ENCODE results near the gene RNF7. TPM values are rescaled to one million over a fixed set of nuclear protein-coding genes. Genes with fewer than 3 reads are reported as not detected.
"Not testable (repeated sequence)": the region's sequence is repeated elsewhere in the genome, so short reads cannot be mapped to it uniquely, and the experiment has no call there.

The RNF7 gene
- total and polyA plus RNA-seq, 2 of the 13 experiments (the other 11 are each of a cell fraction or from before 2014, with no cell fraction given), result 66.4 to 94.7 TPM

DNA sequence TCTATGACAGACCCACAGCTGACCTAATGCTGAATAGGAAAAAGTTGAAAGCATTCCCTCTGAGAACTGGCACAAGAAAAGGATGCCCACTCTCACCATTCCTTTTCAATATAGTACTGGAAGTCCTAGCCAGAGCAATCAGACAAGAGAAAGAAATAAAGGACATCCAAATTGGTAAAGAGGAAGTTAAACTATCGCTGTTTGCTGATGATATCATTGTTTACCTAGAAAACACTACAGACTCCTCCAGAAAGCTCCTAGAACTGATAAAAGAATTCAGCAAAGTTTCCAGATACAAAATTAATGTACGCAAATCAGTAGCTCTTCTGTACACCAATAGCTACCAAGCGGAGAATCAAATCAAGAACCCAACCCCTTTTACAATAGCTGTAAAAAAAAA lies 34.7 kb upstream of the RNF7 start:
- H4K20me1 ChIP-seq (ENCODE audit: insufficient read depth, low read length); ATAC-seq; in situ Hi-C loops (cut with HindIII; ENCODE audit: extremely low pct_ligation_motif_present, low pct_unique_long_range_greater_than_20kb); intact Hi-C loops (cut with micrococcal nuclease; ENCODE audit: unreplicated experiment); H2AFZ ChIP-seq (ENCODE audit: low read length); DNase-seq (ENCODE audit: low spot score); H3K4me1 ChIP-seq (ENCODE audit: insufficient read depth, low read length); H3K36me3 ChIP-seq (replicated peaks in 1 of 2; ENCODE audit: control insufficient read depth in 1 of 2, insufficient read depth in 2 of 2, low read length in 2 of 2); FAIRE-seq; H3K4me3 ChIP-seq (replicated peaks in 1 of 3; ENCODE audit: insufficient read depth in 1 of 3, low read depth in 2 of 3, low read length in 3 of 3); H3K9ac ChIP-seq (ENCODE audit: insufficient read depth, low read depth, low read length); H3K9me3 ChIP-seq (ENCODE audit: low read length); BruUV-seq (replicated peaks); POLR2A ChIA-PET; H3K27ac ChIP-seq (ENCODE audit: extremely low read length, insufficient read depth, low read length); H3K4me2 ChIP-seq (ENCODE audit: low read depth, low read length); H3K79me2 ChIP-seq (ENCODE audit: insufficient read depth, low read length); CTCF ChIA-PET (ENCODE audit: low intra/inter-chr PET ratio, low total read pairs): not testable (repeated sequence)
- 79% methylated on average over 3 of the region's 3 CpGs for WGBS (ENCODE audit: low lambda C conversion rate)
- peaks cover 0 to 25% of the 10 kb centered on the region in 2 experiments; a peak in 3 of 5 replicates for H3K27me3 ChIP-seq (ENCODE audit: control insufficient read depth in 1 of 2, insufficient read depth in 2 of 2, low read length in 2 of 2)

DNA sequence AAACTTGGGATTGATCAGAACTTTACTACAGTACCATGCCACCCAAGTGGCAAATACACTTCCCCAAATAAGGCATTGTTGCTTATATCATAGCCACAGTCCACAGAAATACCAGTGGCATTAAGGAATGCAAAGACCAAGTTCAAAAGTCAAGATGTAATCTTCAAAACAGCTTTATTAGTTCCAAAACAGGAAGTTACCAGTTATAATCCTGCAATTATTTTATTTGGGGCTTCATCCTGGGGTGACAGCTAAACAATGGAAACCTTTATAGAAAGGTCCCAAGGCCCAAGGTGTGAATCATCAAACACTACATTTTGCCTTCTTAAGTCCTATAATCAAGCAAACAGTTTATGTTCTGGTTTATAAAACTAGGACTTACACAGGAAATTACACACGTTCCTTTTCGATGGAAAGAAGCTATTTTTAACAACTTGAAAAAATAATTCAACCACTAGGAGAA lies 30.3 kb upstream of the RNF7 start:
- Histone ChIP-seq H3K27ac (ENCODE audit: extremely low read length, insufficient read depth, low read length) (no peak overlapping the region), H3K4me2 (ENCODE audit: low read depth, low read length) (no peak overlapping the region), H3K4me1 (ENCODE audit: insufficient read depth, low read length) (peaks cover 14% of the 10 kb centered on the region), H2AFZ (ENCODE audit: low read length) (no peak overlapping the region), H3K9me3 (ENCODE audit: low read length) (no peaks in the 10 kb centered on the region), H3K4me3 (replicated peaks in 1 of 3; ENCODE audit: insufficient read depth in 1 of 3, low read depth in 2 of 3, low read length in 3 of 3) (no peak overlapping the region), H3K27me3 (ENCODE audit: control insufficient read depth in 1 of 2, insufficient read depth in 2 of 2, low read length in 2 of 2) (no peaks in the 10 kb centered on the region; a peak in 1 of 5 replicates), H3K36me3 (replicated peaks in 1 of 2; ENCODE audit: control insufficient read depth in 1 of 2, insufficient read depth in 2 of 2, low read length in 2 of 2) (no peaks in the 10 kb centered on the region), H3K9ac (ENCODE audit: insufficient read depth, low read depth, low read length) (no peak overlapping the region), H3K79me2 (ENCODE audit: insufficient read depth, low read length) (no peaks in the 10 kb centered on the region), H4K20me1 (ENCODE audit: insufficient read depth, low read length) (no peaks in the 10 kb centered on the region)
- ChIA-PET POLR2A (no interaction called here), CTCF (ENCODE audit: low intra/inter-chr PET ratio, low total read pairs) (no interaction called here)
- WGBS (ENCODE audit: low lambda C conversion rate), result 22% methylated on average over 2 of the region's 2 CpGs
- in situ Hi-C loops (cut with HindIII; ENCODE audit: extremely low pct_ligation_motif_present, low pct_unique_long_range_greater_than_20kb) (no loop called here), intact Hi-C loops (cut with micrococcal nuclease; ENCODE audit: unreplicated experiment) (no loop called here)
- no peak for FAIRE-seq
- DNase-seq (ENCODE audit: low spot score), result no peak
- no peak for ATAC-seq
- TF ChIP-seq, protein P1, sequence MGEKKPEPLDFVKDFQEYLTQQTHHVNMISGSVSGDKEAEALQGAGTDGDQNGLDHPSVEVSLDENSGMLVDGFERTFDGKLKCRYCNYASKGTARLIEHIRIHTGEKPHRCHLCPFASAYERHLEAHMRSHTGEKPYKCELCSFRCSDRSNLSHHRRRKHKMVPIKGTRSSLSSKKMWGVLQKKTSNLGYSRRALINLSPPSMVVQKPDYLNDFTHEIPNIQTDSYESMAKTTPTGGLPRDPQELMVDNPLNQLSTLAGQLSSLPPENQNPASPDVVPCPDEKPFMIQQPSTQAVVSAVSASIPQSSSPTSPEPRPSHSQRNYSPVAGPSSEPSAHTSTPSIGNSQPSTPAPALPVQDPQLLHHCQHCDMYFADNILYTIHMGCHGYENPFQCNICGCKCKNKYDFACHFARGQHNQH (CRISPR knock-in tag; IDR thresholded peaks at IDR 0.05), result no peak
- TF ChIP-seq MTERF4 (CRISPR knock-in tag; IDR thresholded peaks at IDR 0.05) (no peak), JUND (CRISPR knock-in tag; IDR thresholded peaks at IDR 0.05) (no peak), ZFP36L2 (CRISPR knock-in tag; IDR thresholded peaks at IDR 0.05) (no peak), ZNF562 (CRISPR knock-in tag; IDR thresholded peaks at IDR 0.05; ENCODE audit: borderline replicate concordance) (no peak), ZNF788 (CRISPR knock-in tag; IDR thresholded peaks at IDR 0.05; ENCODE audit: borderline replicate concordance) (no peak), ZNF337 (CRISPR knock-in tag; IDR thresholded peaks at IDR 0.05; ENCODE audit: borderline replicate concordance, low read depth) (no peak), REPIN1 (CRISPR knock-in tag; IDR thresholded peaks at IDR 0.05; ENCODE audit: borderline replicate concordance, low read depth) (no peak), NFYC (CRISPR knock-in tag; IDR thresholded peaks at IDR 0.05) (no peak), GFI1 (CRISPR knock-in tag; IDR thresholded peaks at IDR 0.05; ENCODE audit: borderline replicate concordance) (no peak), ZNF232 (CRISPR knock-in tag; IDR thresholded peaks at IDR 0.05; ENCODE audit: borderline replicate concordance) (no peak), DR1 (CRISPR knock-in tag; IDR thresholded peaks at IDR 0.05) (no peak), ZNF207 (IDR thresholded peaks at IDR 0.05; ENCODE audit: borderline replicate concordance) (no peak), RELA (CRISPR knock-in tag; IDR thresholded peaks at IDR 0.05) (no peak), RBM39 (IDR thresholded peaks at IDR 0.05; ENCODE audit: low read depth, low read length, poor library complexity, severe bottlenecking) (no peak)
- no TSS peak for BruUV-seq (replicated peaks)
